Limb (tissue), 2 donors: Measurements from ENCODE around the gene METTL17.

Experiments
- DNase-seq, 2 donors: peaks; one replicate each; pipeline ENCODE4 v3.0.0-alpha.2; 2016; ENCODE audit errors: extremely low spot score in 2 of 2

Gene METTL17

GRCh38 chr14:21043387-21043973 is 53.7 kb downstream of the METTL17 start:
- no peak for DNase-seq

DNA sequence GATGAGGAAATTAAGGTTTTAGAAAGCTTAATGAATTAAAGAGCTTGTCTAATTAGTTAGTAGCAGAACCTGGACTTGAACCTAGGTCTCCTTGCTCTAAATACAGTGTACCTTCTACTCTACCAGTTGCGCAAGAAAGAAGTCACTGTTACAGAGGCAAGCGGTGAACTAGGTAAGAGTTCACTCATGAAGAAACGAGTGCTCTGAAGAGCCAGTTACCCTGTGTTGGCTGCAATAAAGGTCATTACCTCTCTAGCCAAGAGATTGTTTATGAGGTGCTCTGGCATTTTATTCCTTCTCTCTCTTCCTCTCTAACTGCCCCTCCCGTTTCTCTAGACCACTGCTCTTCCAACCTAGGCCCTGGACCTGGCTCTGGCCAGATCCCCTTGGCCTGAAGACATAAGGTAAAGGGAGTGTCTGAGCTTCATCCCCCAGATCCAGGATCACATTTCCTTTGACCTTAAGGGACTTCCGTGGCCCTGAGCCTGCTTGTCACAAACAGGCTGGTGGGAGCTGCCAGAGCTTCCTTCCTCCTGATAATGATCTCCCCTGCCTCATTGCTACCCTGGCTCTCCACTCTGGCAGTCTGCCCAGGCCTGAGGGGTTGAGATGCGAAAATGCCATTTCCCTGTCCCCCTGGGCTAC is 54.3 kb downstream of the METTL17 start:
- no peak for DNase-seq
